HS-5 (cell line): Measurements from ENCODE around the gene PRKAR1B.
"Not testable (repeated sequence)": the region's sequence is repeated elsewhere in the genome, so short reads cannot be mapped to it uniquely, and the experiment has no call there.

ENCODE experiments used
- DNase-seq: peaks from one replicate; pipeline ENCODE4 v3.0.0-alpha.2; 2012; ENCODE audit warnings: low read depth

PRKAR1B gene

DNA sequence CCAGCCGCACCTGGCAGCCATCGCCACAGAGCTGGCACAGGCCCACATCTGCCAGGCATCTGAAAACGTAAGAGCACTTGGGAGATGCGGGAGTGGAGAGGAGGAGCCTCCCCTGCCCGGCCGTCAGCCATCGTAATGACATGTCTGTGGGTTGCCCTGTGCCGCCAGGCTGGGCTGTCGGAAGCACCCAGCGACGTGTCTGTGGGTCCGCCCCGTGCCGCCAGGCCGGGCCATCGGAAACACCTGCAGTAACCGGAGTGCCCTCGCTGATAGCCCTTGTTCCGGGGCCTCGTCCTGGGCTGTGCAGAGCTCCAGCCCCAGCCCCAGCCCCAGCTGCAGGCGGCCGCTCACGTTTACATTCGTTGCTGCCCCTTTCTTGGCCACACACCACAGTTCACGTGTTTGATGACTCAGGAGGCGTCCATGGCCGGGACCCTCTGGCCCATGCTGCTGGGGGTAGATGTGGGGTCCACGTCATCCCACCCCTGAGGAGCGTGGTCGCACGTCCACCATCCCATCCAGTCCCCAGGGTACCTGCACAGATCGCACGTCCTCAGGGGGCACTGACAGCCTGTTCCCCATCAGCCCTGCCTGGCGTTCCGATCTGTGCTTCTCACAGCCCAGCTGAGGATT lies 30.0 kb upstream of the PRKAR1B start:
- DNase-seq, result no peak

DNA sequence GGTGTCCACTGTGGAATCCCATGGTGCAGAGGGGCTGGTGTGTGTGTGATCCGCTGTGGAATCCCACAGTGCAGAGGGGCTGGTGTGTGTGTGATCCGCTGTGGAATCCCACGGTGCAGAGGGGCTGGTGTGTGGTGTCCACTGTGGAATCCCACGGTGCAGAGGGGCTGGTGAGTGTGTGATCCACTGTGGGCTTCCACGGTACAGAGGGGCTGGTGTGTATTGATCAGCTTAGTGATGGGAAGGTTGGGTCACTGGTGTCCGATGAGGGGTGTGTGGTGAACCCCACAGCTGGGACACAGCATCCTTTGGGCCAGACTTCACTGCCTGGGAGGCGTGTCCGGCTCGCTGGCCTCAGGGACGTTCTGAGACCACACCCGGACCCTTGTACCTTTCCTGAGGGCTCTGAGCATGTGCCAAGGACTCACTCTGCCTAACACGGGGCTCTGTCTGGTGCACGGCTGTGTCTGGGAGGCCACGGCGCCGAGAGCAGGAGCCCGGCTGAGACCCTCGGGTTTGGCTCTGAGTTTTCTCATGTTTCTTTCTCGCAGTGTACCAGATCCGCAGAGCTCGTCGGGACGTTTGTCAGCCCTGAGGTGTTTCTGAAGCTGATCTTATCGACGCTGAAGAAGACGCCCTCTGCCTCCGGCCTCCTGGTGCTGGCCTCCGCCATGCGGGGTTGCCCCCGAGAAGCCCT lies 29.3 kb upstream of the PRKAR1B start:
- no peak for DNase-seq

DNA sequence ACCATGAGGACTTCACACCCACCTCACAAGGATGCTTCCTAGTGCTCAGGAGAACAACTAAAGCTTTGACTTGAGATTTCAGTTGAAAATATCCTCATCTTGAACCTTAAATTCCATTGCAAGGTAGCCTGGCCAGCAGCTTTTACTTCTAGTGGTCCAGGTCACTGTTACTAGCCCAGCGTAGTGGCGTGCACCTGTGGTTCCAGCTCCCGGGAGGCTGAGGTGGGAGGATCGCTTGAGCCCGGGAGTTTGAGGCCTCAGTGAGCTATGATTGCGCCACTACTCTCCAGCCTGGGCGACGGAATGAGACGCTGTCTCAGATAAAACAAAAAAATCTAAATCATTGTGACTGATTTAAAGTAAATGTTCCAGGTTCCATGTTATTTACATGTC lies 28.3 kb upstream of the PRKAR1B start:
- DNase-seq, result no peak

DNA sequence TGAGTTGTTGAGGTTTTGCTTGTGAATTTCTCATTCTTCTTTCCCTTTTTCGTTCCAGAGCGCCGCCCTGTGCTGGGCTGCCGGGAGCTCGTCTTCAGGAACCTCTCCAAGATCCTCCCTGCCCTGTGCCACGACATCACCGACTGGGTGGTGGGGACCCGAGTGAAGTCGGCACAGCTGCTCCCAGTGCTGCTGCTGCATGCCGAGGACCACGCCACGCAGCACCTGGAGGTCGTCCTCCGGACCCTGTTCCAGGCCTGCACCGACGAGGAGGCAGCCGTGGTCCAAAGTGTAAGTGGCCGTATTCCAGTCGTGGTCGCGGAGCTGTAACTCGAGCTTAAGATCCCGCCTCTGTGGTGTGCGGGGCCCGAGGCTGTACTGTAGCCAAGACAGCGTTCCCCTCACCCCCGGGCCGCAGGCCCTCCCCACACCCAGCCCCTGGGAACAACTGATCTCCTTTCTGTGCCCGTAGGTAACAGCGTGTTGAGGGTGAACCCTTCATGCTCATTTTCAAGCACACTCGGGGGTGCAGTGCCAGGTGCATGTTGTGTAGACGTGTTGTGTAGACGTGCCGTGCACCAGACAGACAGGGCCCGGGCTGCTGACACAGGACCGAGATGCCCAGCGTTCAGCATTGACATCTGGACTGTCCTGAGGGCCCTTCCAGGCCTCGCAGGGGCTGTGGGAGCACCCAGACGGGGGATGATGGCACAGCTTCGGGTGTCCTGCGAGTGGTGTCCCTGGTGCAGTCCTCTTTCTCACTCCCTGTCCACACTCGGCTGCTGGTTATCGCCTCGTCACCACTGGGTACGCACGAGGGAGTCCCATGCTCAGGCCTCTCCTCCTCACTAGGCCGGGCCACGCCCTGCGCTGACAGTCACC lies 27.7 kb upstream of the PRKAR1B start:
- no peak for DNase-seq

DNA sequence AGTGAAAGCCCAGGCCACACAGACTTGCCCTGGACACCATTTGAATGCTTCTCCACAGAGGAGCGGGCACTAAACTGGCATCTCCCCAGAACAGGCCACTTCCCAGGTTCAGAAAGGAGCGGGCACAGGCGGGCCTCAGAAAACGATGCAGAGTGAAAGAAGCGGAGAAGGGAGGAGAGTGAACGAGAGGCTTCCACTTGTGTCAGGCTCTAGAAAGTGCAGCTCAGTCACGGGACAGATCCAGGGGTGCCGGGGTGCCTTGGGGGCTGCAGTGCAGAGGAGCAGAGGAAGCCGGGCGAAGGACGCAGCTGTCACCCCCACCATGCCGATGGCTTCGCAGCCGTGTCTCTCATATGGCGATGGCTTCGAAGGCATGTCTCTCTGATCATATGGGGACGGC lies 26.1 kb upstream of the PRKAR1B start:
- no peak for DNase-seq

DNA sequence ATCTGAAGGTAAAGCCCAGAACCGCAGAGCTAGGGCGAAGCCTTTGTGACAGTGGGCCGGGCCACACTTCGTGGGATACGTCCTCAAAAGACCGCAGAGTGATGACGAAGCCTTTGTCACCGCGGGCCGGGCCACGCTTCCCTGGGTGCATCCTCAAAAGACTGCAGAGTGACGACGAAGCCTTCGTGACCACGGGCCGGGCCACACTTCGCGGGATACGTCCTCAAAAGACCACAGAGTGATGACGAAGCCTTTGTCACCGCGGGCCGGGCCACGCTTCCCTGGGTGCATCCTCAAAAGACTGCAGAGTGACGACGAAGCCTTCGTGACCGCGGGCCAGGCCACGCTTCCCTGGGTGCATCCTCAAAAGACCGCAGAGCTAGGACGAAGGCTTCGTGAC lies 25.2 kb upstream of the PRKAR1B start:
- DNase-seq, result not testable (repeated sequence)

DNA sequence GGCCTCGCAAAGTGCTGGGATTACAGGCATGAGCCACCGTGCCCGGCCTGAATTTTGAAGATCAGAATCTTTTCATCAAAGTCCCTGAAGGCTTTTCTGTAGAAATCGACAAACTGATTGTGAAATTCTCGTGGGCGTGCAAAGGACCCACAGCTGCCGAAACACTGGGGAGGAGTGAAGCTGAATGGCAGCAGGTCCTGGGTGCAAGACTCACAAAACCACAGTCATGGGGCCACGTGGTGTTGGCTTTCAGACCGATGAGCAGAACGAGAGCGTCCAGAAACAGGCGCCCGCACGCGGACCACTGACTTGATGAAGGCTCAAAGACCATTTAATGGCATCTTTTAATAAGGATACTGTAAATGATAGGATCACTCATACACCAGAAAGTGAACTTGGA lies 24.7 kb upstream of the PRKAR1B start:
- no peak for DNase-seq

DNA sequence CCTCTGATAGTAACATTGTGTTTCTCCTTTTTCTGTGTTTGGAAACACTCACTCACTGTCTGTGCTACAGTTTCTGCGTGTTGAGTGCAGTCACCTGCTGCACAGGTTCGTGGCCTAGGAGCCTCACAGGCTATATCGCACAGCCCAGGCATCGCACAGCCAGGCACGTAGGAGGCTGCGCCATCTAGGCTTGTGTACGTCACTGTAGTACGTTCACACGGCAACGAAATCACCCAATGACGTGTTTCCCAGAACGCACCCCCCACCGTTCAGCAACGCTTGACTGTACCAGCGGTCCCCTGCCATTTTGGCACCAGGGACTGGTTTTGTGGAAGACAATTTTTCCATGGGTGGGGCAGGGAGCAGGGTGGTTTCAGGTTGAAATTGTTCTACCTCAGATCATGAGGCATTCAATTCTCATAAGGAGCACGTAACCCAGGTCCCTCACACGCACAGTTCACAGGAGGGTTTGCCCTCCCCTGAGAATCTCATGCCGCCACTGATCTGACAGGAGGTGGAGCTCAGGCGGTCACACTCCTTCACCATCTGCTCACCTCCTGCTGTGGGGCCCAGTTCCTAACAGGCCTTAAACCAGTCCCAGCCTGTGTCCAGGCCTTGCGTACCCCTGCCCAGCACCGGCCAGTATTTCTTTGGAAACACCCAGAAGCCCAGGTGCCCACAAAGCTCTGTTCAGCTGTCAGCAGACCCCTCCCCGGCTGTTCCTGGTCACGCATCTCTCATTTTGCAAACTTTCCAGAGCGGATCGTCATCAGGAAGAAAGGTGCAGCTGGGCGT lies 23.2 kb upstream of the PRKAR1B start:
- DNase-seq, result no peak

DNA sequence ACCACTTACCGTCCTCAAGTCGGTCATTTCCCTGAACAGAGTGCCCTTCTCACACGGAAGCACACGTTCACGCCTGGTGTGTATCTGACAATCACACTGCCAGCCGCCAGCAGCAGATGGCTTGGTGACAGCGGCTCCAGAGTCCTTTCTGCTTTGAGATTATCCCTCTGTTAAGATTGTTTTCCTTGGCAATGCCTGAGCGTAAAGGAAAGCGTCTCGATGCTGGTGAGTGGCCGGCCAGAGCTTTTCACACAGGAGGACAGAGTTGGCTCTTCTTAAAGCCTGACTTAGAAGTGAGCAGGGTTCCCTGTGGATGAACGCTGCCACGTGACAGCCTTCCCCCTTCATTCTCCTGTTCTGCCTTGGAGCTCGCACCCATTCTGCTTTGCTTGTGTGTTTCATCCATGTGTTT lies 22.1 kb upstream of the PRKAR1B start:
- no peak for DNase-seq

DNA sequence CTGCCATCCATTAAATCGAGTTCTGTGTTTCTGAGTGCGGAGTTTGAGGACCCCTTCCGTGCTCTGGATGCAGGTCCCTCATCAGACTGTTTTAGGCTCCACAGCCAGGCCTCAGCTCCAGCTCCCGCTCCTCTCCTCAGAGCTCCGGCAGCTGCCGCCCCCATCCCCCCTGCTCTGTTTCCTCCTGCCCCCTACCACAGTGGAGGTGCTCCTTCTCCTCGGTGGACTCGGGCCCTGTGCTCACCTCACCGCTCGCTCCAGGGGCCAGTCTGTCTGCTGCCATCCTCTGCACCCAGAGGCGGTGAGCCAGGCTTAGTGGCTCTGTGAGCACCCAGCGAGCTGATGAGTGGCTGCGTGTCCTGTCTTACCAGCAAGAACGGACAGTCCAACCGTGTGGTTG lies 21.4 kb upstream of the PRKAR1B start:
- DNase-seq, result no peak

DNA sequence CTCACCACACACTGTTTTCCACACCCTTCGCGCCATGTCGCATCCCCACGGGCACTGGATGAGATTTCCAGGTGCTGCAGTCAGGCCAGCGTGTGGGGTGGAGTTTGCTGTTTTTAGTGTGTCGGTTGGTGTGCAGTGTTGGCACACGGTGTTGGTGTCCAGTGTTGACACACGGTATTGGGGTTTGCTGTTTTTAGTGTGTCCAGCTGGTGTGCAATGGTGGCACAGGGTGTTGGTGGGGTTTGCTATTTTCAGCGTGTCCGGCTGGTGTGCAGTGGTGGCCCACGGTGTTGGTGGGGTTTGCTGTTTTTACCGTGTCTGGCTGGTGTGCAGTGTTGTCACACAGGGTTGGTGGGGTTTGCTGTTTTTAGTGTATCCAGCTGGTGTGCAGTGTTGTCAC lies 20.1 kb upstream of the PRKAR1B start:
- no peak for DNase-seq

DNA sequence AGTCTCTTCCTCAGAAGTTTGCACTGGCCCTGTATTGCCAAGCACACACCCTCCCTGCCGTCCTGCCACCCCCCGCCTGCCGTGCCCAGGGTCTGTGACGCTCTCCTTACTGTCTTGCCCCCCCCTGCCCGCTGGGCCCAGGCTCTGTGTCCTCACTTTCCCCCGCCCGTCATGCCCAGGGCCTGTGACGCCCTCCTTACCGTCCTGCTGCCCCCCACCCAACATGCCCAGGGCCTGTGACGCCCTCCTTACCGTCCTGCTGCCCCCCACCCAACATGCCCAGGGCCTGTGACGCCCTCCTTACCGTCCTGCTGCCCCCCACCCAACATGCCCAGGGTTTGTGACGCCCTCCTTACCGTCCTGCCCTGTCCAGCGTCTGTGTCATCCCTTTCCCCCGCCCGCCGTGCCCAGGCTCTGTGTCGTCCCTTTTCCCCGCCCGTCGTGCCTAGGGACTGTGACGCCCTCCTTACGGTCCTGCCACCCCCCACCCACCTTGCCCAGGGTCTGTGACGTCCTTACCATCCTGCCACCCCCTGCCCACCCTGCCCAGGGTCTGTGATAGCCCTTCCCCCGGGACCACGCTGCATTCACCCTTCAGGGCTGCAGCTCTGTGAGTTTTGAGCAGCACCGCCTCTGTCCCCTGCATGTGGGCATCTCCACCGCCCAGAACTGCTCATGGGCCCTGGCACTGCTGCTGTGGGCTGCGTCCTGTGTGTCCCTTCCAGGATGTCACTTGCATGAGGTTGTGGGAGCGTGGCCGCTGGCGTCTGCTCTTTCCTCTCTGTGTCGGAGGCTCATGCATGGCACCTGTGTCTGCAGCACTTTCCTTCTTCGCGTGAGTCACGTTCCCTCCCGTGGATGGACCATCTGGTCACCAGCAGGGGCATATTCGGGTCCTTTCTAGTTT lies 19.3 kb upstream of the PRKAR1B start:
- DNase-seq, result no peak

DNA sequence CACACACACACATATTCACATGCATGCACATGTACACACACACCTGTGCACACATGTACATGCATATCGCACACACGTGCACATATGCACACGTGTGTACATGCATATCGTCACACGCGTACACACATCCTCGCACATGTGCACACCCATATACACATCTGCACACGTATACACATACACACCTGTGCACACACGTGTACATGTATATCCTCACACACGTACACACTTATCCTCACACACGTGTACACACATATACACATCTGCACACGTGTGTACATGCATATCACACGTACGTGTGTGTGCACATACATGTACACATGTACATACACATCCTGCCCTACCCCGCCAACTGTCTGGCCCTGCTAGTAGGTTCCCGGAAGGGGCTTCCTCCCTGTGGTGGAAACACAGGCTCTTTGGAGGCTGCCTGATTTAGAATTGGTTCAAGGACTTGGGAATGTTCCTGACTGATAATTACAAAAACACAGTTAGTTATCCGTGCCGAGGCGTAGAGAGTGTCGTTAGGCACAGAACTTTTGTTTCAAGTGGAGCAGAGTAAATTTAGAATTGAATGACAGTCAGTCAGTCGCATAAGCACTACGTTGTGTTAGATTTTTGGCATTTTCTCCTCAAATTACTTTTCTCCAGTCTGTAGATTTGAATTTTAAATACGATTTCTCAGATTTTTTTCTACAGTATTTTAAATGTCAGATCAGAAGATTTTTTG lies 18.5 kb upstream of the PRKAR1B start:
- no peak for DNase-seq

DNA sequence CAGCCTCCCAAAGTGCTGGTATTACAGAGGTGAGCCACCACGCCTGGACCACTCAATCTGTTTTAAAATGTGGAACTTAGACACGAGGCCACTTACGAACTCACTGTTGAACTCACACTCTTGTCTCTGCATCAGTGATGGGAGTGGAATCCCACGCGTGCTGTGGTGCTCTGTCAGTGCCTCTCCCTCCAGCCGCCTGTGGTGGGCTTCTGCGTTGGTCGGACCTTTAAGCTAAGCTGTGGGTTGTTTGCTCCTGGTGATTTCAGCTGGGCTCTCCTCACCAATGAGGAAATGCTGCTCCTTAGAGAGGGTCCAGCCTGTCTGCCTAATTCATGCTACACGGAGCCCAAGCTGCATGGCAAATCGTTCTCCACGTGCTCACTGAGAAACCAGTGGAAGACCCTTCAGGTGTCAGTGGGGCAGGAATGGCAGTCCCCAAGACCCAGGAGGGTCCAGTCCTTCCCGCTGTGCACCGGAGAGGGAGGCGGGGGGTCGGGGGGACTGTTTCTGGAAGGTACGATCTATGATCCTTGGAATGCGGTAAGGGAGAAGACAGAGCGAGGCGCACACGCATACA lies 17.9 kb upstream of the PRKAR1B start:
- DNase-seq, result no peak

DNA sequence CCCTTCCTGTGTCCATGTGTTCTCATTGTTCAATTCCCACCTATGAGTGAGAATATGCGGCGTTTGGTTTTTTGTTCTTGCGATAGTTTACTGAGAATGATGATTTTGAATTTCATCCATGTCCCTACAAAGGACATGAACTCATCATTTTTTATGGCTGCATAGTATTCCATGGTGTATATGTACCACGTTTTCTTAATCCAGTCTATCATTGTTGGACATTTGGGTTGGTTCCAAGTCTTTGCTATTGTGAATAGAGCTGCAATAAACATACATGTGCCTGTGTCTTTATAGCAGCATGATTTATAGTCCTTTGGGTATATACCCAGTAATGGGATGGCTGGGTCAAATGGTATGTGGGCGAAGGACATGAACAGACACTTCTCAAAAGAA lies 17.0 kb upstream of the PRKAR1B start:
- DNase-seq, result not testable (repeated sequence)

DNA sequence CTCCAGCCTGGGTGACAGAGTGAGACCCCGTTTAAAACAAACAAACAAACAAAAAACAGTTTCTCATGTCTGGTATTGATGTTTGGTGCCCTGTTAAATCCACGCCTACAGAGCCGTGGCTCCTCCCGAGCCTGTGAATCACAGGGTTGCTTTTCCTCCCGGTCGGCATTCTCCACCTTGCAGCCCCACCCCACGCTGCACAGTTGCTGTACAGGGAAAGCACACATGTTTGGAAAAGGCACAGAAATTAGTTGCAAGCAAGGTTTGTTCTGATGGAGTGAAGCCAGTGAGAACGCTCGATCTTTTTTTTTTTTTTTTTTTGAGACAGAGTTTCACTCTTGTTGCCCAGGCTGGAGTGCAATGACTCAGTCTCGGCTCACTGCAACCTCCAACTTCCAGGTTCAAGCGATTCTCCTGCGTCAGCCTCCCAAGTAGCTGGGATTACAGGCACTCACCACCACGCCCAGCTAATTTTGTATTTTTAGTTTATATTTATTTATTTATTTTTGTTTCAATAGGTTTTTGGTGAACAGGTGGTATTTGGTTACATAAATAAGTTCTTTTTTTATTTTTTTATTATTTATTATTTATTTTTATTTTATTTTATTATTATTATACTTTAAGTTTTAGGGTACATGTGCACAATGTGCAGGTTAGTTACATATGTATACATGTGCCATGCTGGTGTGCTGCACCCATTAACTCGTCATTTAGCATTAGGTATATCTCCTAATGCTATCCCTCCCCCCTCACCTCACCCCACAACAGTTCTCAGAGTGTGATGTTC lies 16.5 kb upstream of the PRKAR1B start:
- DNase-seq, result not testable (repeated sequence)

DNA sequence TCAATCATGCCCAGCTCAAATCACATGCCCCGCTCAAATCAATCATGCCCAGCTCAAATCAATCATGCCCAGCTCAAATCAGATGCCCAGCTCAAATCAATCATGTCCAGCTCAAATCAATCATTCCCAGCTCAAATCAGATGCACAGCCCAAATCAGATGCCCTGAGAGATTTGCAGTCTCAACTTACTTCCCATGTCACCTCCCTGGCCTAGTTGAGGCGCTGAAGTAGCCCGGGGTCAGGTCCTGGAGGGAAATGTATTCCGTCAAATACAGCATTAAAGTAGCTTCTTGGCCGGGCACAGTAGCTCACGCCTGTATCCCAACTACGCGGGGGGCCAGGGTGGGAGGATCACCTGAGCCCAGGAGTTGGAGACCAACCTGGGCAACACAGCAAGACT lies 15.7 kb upstream of the PRKAR1B start:
- DNase-seq, result no peak

DNA sequence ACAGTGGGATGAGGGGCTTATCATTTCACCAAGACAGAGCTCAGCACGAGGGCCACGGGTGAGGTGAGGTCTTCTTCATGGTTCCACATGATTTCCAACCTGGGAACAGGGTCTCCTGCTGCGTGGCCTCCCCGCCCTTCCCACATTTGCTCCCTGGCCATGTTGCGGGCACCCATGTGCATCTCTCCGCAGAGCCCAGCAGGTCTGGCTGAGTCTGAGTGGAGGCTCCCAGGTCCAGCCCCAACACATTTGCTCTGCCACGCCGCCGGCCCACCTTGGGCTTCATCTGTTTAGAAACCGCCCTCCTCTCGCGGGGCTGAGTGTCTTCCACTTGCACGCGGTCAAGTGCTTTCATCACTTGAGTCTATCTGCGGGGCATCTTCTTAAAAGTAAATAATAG lies 14.8 kb upstream of the PRKAR1B start:
- no peak for DNase-seq

DNA sequence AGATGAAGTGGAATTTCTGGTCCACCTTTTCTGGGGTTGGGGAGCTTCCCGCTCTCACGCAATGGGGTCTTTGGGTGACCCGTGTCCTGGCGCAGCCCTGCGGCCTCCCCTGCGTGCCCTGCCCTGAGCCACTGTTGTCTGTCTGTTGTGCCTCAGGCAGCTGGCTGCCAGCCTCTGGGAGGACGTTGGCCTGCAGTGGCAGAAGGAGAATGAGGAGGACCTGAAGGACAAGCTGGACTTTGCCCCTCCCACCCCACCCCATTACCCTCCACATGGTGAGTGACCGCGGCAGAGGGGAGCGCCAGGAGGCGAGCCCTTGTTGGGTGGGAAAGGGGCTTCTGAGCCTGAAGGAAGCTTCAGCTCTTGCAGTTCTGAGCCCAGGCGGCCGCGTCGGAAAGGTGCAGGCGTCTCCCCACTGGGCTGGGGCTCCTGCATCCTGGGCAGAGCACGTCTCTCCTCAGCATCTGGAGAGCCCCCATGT lies 14.2 kb upstream of the PRKAR1B start:
- no peak for DNase-seq
